MM.1S (cell line): ENCODE results near the gene DIRAS3.

ENCODE experiments used
- DNase-seq: peaks from one replicate; pipeline ENCODE4 v3.0.0-alpha.2; 2015
- H2AFZ ChIP-seq: fragments of 300-600 bp; sonication (generic); 2 replicates; pipeline ENCODE4 v1.6.0; 2016; ENCODE audit warnings: antibody characterized with exemption, low read length
- H3F3A ChIP-seq: fragments of 300-600 bp; sonication (generic); 2 replicates; pipeline ENCODE4 v1.6.1; 2016; ENCODE audit warnings: mild to moderate bottlenecking, antibody characterized with exemption, low read length, moderate library complexity, mixed read lengths; ENCODE audit not compliant: insufficient read depth
- H3K27ac ChIP-seq: fragments of 300-600 bp; sonication (generic); 2 replicates; pipeline ENCODE4 v1.5.1; 2016; ENCODE audit warnings: mild to moderate bottlenecking, low read length
- H3K27me3 ChIP-seq: fragments of 300-600 bp; sonication (generic); replicated peaks from 2 replicates; pipeline ENCODE4 v1.6.0; 2016; ENCODE audit warnings: low read length; ENCODE audit not compliant: insufficient read depth
- H3K36me3 ChIP-seq: fragments of 300-600 bp; sonication (generic); replicated peaks from 2 replicates; pipeline ENCODE4 v1.6.1; 2016; ENCODE audit warnings: mild to moderate bottlenecking, low read length, mixed read lengths; ENCODE audit not compliant: insufficient read depth
- H3K4me1 ChIP-seq: fragments of 300-600 bp; sonication (generic); 2 replicates; pipeline ENCODE4 v1.6.1; 2016; ENCODE audit warnings: low read length, mixed read lengths
- H3K4me2 ChIP-seq: fragments of 300-600 bp; sonication (generic); 2 replicates; pipeline ENCODE4 v1.6.0; 2016; ENCODE audit warnings: low read depth, low read length
- H3K4me3 ChIP-seq: fragments of 300-600 bp; sonication (generic); 2 replicates; pipeline ENCODE4 v1.5.1; 2016; ENCODE audit warnings: low read length, mixed read lengths
- H3K79me2 ChIP-seq: fragments of 300-600 bp; sonication (generic); 2 replicates; pipeline ENCODE4 v1.6.1; 2016; ENCODE audit warnings: mixed run types, low read length, mixed read lengths
- H3K9ac ChIP-seq: fragments of 300-600 bp; sonication (generic); 2 replicates; pipeline ENCODE4 v1.6.1; 2016; ENCODE audit warnings: low read length, mixed read lengths
- H3K9me2 ChIP-seq: fragments of 300-600 bp; sonication (generic); replicated peaks from 2 replicates; pipeline ENCODE4 v1.6.1; 2016; ENCODE audit warnings: mild to moderate bottlenecking, low read length, mixed read lengths; ENCODE audit not compliant: insufficient read depth
- H3K9me3 ChIP-seq: fragments of 300-600 bp; sonication (generic); replicated peaks from 2 replicates; pipeline ENCODE4 v1.6.1; 2016; ENCODE audit warnings: mild to moderate bottlenecking, low read length, mixed read lengths; ENCODE audit not compliant: insufficient read depth
- H4K20me1 ChIP-seq: fragments of 300-600 bp; sonication (generic); 2 replicates; pipeline ENCODE4 v1.6.1; 2016; ENCODE audit warnings: mild to moderate bottlenecking, low read length, moderate library complexity, mixed read lengths; ENCODE audit not compliant: insufficient read depth
- CTCF ChIP-seq: fragments of 300-600 bp; sonication (generic); IDR thresholded peaks from 2 replicates; pipeline ENCODE4 v1.5.1; 2016; ENCODE audit warnings: antibody characterized with exemption, low read length, mixed read lengths
- EZH2 ChIP-seq: fragments of 300-600 bp; sonication (generic); optimal IDR thresholded peaks from 2 replicates; pipeline ENCODE3; 2017; ENCODE audit warnings: low read depth, mild to moderate bottlenecking, antibody characterized with exemption, low read length, mixed read lengths
- EZH2phosphoT487 ChIP-seq: fragments of 300-600 bp; sonication (generic); IDR thresholded peaks from 2 replicates; pipeline ENCODE4 v1.6.1; 2018; ENCODE audit warnings: antibody characterized with exemption, low read length

The DIRAS3 gene

DNA sequence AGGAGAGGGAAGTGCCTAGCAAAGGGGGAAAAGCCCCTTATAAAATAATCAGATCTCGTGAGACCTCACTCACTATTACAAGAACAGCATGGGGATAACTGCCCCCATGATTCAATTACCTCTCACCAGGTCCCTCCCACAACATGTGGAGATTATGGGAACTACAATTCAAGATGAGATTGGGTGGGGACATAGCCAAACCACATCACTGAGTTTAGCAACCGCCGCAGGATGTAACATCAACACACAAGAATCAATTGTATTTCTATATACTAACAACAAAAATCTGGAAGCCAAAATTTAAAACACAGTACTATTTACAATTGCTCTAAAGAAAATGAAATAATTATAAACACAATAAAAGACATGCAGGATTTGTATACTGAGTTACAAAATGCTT, 21.9 kb downstream of the DIRAS3 start:
- Histone ChIP-seq H3K27ac (no peak overlapping the region), H3K79me2 (no peaks in the 10 kb centered on the region), H3K9me3 (0 out of 2 replicates have a peak, but pooled peaks cover 3% of the 10 kb centered on the region), H3K9me2 (no peaks in the 10 kb centered on the region), H3K36me3 (no peaks in the 10 kb centered on the region), H3K9ac (no peak overlapping the region), H4K20me1 (no peaks in the 10 kb centered on the region), H3K27me3 (no peaks in the 10 kb centered on the region), H3K4me2 (no peak overlapping the region), H3K4me1 (no peaks in the 10 kb centered on the region), H2AFZ (no peak overlapping the region), H3K4me3 (no peak overlapping the region), H3F3A (no peaks in the 10 kb centered on the region)
- DNase-seq = no peak
- TF ChIP-seq EZH2 = no peak
- TF ChIP-seq CTCF = no peak
- TF ChIP-seq EZH2phosphoT487 = no peak

GRCh38 chr1:68024635-68025338, 25.6 kb downstream of the DIRAS3 start:
- no peak overlapping the region for H2AFZ ChIP-seq

DNA sequence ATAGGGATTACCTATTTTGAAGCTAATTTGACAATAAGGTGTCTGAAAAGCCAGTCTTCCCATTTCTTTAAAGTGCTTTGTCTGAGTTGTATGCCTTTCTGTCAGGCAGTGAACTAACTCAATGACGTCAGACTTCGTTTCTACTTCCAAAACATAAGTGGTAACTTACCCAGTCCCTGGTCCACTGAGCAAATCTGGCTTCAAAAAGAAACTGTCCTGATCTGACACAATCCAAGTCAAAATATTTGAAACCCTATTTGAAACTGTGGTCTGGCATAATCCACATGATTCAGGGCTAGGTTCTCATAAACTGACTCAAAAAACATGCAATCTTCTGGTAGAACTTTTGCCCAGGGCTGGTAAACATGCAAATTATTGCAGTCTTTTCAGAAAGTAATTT, 34.0 kb downstream of the DIRAS3 start:
- H3K4me2 ChIP-seq = no peak overlapping the region

More at GRCh38 chr1:68024635-68025338, 25.6 kb downstream of the DIRAS3 start:
- no peaks in the 10 kb centered on the region for H4K20me1 ChIP-seq
- H3K9me3 ChIP-seq = 0 out of 2 replicates have a peak, but pooled peaks cover 3% of the 10 kb centered on the region
- H3K9me2 ChIP-seq = no peaks in the 10 kb centered on the region
- H3K9ac ChIP-seq = no peak overlapping the region
- H3K27me3 ChIP-seq = no peaks in the 10 kb centered on the region
- no peaks in the 10 kb centered on the region for H3K79me2 ChIP-seq
- H3K36me3 ChIP-seq = no peaks in the 10 kb centered on the region
- H3K27ac ChIP-seq = no peak overlapping the region
- H3F3A ChIP-seq = no peaks in the 10 kb centered on the region
- no peaks in the 10 kb centered on the region for H3K4me1 ChIP-seq
- TF ChIP-seq CTCF = no peak
- TF ChIP-seq EZH2 = no peak
- no peak for TF ChIP-seq EZH2phosphoT487
- no peak overlapping the region for H3K4me2 ChIP-seq
- DNase-seq = no peak
- H3K4me3 ChIP-seq = no peak overlapping the region

More for the DNA sequence above, 34.0 kb downstream of the DIRAS3 start:
- H3K27ac ChIP-seq = no peak overlapping the region
- H3K4me3 ChIP-seq = no peak overlapping the region
- H3K4me1 ChIP-seq = no peaks in the 10 kb centered on the region
- no peaks in the 10 kb centered on the region for H3K27me3 ChIP-seq
- no peaks in the 10 kb centered on the region for H3F3A ChIP-seq
- H3K9me3 ChIP-seq = no peaks in the 10 kb centered on the region
- no peak for DNase-seq
- no peak overlapping the region for H3K9ac ChIP-seq
- H3K36me3 ChIP-seq = no peaks in the 10 kb centered on the region
- H3K79me2 ChIP-seq = no peaks in the 10 kb centered on the region
- no peak for TF ChIP-seq CTCF
- no peak for TF ChIP-seq EZH2phosphoT487
- TF ChIP-seq EZH2 = no peak
- H2AFZ ChIP-seq = no peak overlapping the region
- no peaks in the 10 kb centered on the region for H3K9me2 ChIP-seq
- H4K20me1 ChIP-seq = no peaks in the 10 kb centered on the region
